Endothelial cell (in vitro differentiated cells): ENCODE results near the gene VPS35. TPM values are rescaled to one million over a fixed set of nuclear protein-coding genes. Genes with fewer than 3 reads are reported as not detected.
"Not testable (repeated sequence)": the region's sequence is repeated elsewhere in the genome, so short reads cannot be mapped to it uniquely, and the experiment has no call there.

Source experiments
- DNase-seq: peaks from one replicate; pipeline ENCODE4 v3.0.0; 2021; ENCODE audit warnings: low spot score
- H3K27ac Mint-ChIP-seq: one replicate; pipeline ENCODE4 v1.8.0; 2021; ENCODE audit warnings: mixed read lengths, inconsistent platforms; ENCODE audit not compliant: unreplicated experiment
- H3K27me3 Mint-ChIP-seq: one replicate; pipeline ENCODE4 v1.8.0; 2021; ENCODE audit warnings: mild to moderate bottlenecking, moderate library complexity, mixed read lengths, inconsistent platforms; ENCODE audit not compliant: unreplicated experiment
- H3K36me3 Mint-ChIP-seq: one replicate; pipeline ENCODE4 v1.8.0; 2021; ENCODE audit warnings: mild to moderate bottlenecking, low read depth, mixed read lengths, inconsistent platforms; ENCODE audit not compliant: unreplicated experiment
- H3K4me1 Mint-ChIP-seq: one replicate; pipeline ENCODE4 v1.8.0; 2021; ENCODE audit warnings: mild to moderate bottlenecking, mixed read lengths, inconsistent platforms; ENCODE audit not compliant: unreplicated experiment
- H3K4me3 Mint-ChIP-seq: one replicate; pipeline ENCODE4 v1.8.0; 2021; ENCODE audit warnings: mild to moderate bottlenecking, mixed read lengths, inconsistent platforms; ENCODE audit not compliant: unreplicated experiment
- H3K9me3 Mint-ChIP-seq: one replicate; pipeline ENCODE4 v1.8.0; 2021; ENCODE audit warnings: mixed read lengths, inconsistent platforms; ENCODE audit not compliant: unreplicated experiment
- total RNA-seq: library from RNA; stranded (reverse); fragmentation: NEBNext Ultra II Directional; extraction: Animal tissue kit (Norgen Biotek cat#: 25700); gene quantifications from one replicate; pipeline ENCODE4 v1.2.1, GENCODE V29; 2021; ENCODE audit not compliant: unreplicated experiment
- TF ChIP-seq, protein P1 (sequence below): fragments of 200-600 bp; sonication (generic); IDR thresholded peaks from one replicate; pipeline ENCODE4 v1.5.0; 2021; ENCODE audit warnings: antibody characterized with exemption; ENCODE audit not compliant: unreplicated experiment

VPS35 gene
- total RNA-seq, 1 donor from 2014 or later = 78.4 TPM

DNA sequence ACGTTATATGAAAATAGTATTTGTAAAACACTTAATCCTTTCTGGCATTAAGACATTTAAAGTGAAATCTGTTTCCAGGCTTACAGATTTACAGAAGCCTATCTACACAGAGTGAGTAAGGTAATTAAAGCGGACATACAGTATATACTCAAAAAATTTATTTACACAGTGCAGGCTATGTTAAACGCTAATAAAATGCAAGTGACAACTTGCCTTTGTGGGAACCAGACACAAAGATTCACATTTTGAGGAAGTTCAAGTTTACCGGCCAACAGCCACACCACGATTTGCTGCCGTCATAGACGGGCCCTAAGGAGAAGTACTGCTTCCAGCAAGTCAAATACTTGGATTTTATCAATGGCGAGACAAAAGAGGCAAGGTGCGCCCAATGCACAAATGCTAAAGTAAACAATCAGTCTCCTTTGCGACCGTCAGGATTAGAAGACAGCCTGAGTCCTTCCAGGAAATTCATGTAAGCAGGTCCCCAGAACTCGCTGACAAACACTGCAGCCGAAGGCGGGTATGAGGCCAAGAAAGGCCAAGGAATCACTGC is 801 bp downstream of the VPS35 start:
- TF ChIP-seq, protein P1, sequence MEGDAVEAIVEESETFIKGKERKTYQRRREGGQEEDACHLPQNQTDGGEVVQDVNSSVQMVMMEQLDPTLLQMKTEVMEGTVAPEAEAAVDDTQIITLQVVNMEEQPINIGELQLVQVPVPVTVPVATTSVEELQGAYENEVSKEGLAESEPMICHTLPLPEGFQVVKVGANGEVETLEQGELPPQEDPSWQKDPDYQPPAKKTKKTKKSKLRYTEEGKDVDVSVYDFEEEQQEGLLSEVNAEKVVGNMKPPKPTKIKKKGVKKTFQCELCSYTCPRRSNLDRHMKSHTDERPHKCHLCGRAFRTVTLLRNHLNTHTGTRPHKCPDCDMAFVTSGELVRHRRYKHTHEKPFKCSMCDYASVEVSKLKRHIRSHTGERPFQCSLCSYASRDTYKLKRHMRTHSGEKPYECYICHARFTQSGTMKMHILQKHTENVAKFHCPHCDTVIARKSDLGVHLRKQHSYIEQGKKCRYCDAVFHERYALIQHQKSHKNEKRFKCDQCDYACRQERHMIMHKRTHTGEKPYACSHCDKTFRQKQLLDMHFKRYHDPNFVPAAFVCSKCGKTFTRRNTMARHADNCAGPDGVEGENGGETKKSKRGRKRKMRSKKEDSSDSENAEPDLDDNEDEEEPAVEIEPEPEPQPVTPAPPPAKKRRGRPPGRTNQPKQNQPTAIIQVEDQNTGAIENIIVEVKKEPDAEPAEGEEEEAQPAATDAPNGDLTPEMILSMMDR = no peak
- H3K36me3 Mint-ChIP-seq = no peaks in the 10 kb centered on the region
- H3K27ac Mint-ChIP-seq = no peak overlapping the region
- no peak overlapping the region for H3K4me3 Mint-ChIP-seq
- H3K27me3 Mint-ChIP-seq = peaks cover 13% of the 10 kb centered on the region
- no peak for DNase-seq
- peaks cover 33% of the 10 kb centered on the region for H3K4me1 Mint-ChIP-seq
- H3K9me3 Mint-ChIP-seq = no peaks in the 10 kb centered on the region

DNA sequence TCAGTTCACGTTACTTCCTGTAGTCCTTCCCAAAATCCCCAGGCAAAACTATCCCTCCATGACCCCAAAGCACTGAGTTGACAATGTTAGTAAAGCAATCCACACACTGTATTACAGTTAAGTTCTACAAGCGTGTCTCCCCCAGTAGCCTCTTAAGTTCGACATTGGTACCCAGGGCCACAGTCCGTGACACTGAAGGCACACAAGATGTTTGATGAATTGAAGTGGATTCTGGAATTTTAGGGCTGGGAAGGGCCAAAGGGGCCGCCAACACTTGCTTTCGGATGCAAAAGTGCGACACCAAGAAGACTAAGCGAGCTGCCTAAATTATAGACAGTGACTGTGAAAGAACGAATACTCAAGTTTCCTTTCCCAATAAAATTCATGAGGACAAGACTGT is 1.5 kb downstream of the VPS35 start:
- no peaks in the 10 kb centered on the region for H3K9me3 Mint-ChIP-seq
- H3K36me3 Mint-ChIP-seq = no peaks in the 10 kb centered on the region
- peaks cover 13% of the 10 kb centered on the region for H3K27me3 Mint-ChIP-seq
- H3K27ac Mint-ChIP-seq = peak overlapping the region; percentile 4
- peaks cover 35% of the 10 kb centered on the region for H3K4me1 Mint-ChIP-seq
- DNase-seq = no peak
- no peak overlapping the region for H3K4me3 Mint-ChIP-seq
- TF ChIP-seq, protein P1 = no peak

DNA sequence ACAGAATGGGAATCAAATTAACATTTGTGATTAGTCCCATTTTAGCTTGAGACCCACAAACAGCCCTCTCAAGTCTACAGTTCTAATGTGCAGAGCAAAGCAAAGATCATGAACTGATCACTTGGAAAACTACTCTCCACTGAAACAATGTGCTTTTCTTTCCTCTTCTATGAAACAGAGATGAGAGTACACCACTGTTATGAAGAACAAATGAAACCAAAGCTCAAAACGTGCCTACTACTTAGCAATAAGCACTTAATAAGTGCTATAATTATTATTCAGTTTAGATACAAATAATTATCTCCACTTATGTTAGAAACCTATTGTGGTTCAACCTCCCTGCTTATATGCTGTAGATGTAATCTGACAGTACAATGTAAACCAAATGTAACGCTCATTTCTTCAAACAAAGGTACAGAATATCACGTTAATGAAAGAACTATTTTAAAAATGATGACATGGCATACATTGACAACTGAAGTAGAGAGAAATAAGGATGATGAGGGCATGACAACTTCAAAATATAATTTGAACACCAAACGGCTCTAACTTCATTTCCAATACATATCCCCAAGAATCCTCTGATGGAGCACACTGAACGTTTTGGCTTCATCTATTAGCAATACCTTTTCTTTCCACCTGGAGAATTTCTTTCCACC is 2.0 kb downstream of the VPS35 start:
- Mint-ChIP-seq H3K27me3 (peaks cover 13% of the 10 kb centered on the region), H3K4me1 (peaks cover 35% of the 10 kb centered on the region), H3K9me3 (no peaks in the 10 kb centered on the region), H3K4me3 (no peak overlapping the region), H3K27ac (peak overlapping the region; percentile 4), H3K36me3 (no peaks in the 10 kb centered on the region)
- no peak for DNase-seq
- TF ChIP-seq, protein P1 = no peak

DNA sequence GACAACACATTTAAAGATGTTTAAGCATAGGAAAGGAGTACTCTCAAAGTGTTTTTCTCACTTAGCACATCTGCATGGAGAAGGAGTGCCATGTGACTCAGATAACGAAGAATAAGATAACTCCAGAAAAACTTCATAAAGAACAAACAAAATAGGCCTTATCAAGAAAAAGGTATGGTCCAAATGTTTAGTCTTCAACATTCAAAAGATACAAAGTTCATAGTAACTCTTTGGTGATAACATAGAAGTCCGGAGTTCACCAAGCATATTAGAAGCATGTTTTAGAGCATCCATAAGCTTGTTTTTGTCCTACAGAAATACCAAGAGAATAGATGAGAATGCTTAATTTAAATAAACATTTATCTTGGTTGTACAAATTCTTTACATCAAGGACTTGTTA is 7.1 kb downstream of the VPS35 start:
- not testable (repeated sequence) for H3K27ac Mint-ChIP-seq, DNase-seq, H3K27me3 Mint-ChIP-seq, H3K4me1 Mint-ChIP-seq, H3K9me3 Mint-ChIP-seq, H3K4me3 Mint-ChIP-seq
- peaks cover 17% of the 10 kb centered on the region for H3K36me3 Mint-ChIP-seq

DNA sequence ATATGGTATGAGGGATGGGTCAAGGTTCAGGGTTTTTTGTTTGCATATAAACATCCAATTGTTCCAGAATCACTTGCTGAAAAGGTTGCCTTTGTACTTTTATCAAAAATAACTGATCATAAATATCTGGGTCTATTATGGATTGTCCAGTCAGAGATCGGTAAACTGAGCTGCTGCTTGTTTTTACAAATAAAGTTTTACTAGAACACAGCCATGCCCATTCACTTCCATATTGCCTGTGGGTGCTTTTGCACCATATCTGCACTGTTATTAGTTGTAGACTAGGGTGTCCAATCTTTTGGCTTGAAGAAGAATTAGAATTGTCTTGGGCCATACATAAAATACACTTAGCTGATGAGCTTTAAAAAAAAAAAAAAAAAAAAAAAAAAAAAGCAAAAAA is 11.0 kb downstream of the VPS35 start:
- not testable (repeated sequence) for H3K27me3 Mint-ChIP-seq, H3K9me3 Mint-ChIP-seq, DNase-seq, H3K4me1 Mint-ChIP-seq, H3K4me3 Mint-ChIP-seq, H3K27ac Mint-ChIP-seq
- peaks cover 17% of the 10 kb centered on the region for H3K36me3 Mint-ChIP-seq

DNA sequence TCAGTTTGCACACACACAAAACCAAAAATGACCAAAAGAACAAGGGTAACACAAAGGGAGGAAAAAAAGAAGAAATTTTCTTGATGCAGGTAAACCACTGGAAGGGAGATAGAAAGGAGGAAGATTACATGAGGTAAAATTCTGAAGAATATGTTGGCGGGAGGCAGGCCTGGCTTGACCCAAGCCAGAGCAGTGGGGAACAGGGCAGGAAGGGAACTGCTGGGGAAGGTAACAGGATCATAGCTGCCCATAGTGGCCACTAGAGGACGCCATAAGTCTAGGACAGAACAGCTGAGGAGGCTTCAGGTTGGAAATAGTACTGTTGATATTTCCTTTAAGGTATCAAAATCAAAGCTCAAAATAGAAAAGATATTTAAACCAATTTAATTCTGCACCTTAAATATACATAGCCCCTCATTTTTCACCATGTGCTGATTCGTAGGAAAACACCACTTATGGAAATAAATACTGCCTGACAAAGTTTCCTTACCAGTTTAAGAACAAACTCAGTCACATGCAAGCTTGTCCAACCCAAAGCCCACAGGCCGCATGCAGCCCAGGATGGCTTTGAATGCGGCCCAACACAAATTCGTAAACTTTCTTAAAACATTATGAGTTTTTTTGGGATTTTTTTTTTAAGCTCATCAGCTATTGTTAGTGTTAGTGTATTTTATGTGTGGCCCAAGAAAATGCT is 15.5 kb downstream of the VPS35 start:
- peak; percentile 53 for DNase-seq
- Mint-ChIP-seq H3K36me3 (peaks cover 20% of the 10 kb centered on the region), H3K9me3 (no peaks in the 10 kb centered on the region), H3K27me3 (no peaks in the 10 kb centered on the region), H3K4me3 (no peak overlapping the region), H3K27ac (no peak overlapping the region), H3K4me1 (no peaks in the 10 kb centered on the region)
- TF ChIP-seq, protein P1 = peak; percentile 85
